RPMI7951 (cell line): Measurements from ENCODE around the gene CHRNB2. TPM values are rescaled to one million over a fixed set of nuclear protein-coding genes. Genes with fewer than 3 reads are reported as not detected.

Experiments
- DNase-seq: peaks from one replicate; pipeline ENCODE4 v3.0.0-alpha.2; 2012; ENCODE audit warnings: low read depth
- total RNA-seq: library from RNA; depleted of rRNA; stranded (reverse); fragments of >200 nt; shearing (Covaris generic); gene quantifications from 2 replicates; pipeline ENCODE4 v1.2.3, GENCODE V29; 2014

CHRNB2 gene
- total RNA-seq, 1 experiment from 2014 or later = not detected

DNA sequence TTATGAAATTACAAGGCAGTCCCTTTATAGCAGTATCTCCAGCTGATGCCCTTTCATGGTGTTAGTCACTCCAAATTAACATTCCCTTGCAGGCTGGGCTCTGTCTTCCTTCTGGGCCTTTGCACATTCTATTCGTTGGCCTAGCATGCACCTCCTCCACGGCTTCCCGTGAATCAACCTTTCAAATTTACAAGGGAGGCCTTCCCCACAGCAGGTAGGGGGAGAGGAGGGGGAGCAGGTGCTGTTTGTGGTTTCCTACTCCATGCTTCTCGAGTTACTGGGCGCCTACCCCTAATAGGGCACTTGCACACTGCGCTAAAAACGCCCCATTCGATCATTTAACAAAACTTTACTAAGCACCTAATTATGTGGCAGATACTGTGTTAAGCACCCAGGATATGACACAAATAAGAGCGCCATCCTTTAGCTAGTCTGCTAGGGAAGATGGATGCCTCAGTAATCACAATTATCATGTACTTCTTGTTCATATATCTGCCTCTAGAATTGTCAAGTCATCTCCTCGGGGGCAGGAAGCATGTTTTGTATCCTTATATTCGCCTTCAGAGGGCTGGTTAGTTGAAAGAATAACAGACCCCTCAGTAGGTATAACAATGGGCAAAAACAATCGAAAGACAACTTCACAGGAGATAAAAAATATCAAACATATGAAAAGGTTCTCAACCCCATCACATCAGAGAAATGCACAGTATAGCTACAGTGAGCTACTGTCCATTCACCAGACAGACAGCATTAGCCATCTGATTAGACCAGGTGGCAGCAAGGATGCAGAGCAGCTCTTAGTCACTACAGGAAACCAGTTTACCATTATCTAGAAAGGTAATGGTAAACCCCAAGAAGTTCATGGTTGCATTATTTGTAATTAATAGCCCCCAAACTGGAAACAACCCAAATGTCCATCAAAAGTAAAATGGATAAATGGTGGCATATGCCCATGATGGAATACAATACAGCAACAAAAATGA, 42.1 kb downstream of the CHRNB2 start:
- peak; percentile 39 for DNase-seq

DNA sequence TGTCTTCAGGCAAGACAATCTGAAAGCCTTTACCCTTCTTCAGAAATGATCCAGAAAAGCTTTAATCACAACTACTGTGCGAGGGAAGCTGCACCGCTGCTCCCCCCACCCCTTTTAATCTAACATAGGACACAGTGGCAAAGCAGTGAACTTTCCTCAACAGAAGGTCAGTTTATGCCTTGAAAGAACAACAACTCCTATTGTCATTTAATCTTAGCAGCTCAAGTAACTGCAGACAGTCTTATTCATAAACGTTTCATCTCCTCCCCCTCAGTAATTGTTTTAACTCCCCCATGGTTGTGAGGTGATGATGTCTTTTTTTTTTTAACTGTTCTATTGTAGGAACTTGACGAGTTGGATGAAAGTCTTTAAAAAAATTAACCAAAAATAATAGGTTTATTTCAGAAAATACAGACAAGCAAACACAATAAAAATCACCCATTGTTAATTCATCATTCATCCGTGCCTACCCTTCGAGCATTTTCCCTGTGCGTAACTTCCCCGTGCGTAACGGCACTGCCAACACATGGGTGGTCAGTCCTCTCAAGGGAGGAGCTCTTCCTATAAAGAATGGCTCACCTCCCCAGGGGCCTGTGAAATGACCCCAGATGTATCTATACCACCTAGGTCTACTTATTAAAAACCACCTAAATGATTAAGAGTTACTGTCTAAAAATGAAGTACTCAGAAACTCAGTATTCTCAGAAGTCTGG, 43.7 kb downstream of the CHRNB2 start:
- DNase-seq = no peak

DNA sequence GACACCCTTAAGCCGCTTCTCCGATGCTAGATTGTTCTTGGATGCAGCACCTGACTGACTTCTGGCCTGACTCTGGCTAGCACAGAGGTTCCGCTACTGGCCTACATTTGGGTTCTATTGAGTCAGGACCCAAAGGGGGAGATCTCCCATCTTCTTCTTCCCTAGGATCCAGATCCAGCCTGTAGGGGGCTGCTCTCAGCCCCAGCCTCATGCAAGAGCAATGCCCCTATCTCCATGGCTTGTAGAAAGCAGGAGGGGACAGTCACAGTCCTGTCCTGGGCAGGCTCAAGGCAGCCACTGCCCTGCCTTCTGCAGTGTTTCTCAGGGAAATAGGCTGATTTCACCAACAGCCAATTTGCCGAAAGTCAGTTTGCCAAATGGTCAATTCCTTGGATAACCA, 46.7 kb downstream of the CHRNB2 start:
- no peak for DNase-seq

DNA sequence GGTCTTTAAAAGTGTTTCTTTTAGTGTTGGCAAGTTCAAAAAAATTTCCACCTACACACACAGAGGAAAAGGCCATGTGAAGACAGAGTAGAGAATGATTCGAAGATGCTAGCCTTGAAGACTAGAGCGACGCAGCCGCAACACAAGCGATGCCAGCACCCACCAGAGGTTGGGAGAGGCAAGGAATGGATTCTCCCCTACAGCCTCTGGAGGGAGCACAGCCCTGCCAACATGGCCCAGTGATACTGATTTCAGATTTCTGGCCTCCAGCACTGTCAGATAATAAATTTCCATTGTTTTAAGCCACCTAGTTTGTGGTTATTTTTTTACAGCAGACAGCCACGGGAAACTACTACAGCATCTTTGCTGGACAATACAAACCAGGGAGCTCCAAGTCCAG, 47.3 kb downstream of the CHRNB2 start:
- no peak for DNase-seq

DNA sequence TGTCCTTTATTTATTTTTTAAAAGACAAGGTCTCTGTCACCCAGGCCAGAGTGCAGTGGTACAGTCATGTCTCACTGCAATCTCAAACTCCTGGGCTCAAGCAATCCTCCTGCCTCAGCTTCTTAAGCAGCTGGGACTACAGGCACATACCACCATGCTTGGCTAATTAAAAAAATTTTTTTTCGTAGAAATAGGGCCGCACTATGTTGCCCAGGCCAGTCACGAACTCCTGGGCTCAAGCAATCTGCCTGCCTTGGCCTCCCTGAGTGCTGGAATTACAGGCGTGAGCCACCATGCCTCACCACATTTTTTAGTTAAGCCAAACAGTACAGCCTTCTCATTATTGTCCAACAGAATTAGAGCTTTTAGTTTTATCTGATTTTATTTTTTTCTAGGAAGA, 47.8 kb downstream of the CHRNB2 start:
- DNase-seq = no peak

DNA sequence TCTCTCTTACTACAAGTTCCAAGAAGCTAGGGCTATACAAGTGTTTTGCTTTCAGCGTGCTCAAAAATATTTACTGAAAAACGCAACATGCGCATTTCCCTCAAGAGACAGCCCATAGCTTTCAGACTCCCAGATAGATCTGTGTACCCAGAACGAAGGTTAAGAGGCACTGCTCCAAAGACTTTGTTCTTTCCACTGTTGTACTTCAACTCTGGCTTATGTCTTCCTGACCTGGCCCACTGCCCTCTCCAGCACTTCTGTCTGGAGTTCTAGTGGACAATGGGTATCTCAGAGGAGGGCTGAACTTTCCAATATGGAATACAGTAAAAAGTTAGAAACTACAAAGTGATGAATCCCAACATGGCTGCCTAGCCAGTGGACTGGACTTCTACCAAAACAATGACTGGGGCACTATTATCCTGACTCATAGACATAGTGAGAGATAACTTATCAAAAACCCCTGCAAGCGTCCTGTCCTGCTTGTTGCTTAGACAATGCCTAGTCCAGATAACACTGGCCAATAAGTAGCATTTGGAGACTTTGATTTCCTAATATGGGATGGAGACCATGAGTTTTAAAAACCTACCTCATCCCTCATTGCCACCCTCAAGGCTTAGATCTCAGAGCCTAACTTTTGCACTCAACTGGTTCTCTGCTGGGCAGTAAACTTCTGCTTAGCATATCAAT, 49.2 kb downstream of the CHRNB2 start:
- no peak for DNase-seq

DNA sequence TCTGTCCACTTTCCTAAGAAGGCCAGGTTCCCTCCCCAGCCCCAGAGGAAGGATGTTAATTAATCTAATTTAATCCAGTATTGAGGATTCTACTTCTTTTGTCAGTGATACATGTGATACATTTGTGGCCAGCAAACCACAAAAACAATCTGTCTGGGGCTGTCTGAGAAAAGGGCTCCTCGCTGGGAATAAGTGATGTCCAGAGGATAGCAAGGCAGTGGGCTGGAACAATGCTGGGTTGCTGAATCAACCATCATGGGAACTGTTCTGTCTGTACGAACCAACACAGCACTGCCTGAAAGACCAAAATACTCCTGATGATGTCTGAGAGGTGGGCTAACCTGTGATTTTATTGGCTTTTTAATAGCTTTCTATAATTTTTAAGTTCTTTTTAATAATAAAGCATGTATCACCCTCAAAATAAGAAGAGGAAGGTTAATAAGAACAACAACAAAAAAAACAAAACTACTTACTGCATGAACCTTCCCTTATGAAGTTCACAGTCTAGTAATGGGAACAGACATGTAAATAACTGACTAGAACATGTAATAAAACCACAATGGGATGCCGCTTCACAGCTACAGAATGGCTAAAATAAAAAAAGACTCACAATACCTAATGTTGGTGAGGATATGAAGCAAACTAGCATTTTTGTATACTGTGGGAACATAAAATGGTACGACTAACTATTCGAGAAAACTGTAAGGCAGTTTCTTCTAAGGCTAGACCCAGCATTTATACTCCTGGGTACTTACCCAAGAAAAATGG, 51.8 kb downstream of the CHRNB2 start:
- no peak for DNase-seq

DNA sequence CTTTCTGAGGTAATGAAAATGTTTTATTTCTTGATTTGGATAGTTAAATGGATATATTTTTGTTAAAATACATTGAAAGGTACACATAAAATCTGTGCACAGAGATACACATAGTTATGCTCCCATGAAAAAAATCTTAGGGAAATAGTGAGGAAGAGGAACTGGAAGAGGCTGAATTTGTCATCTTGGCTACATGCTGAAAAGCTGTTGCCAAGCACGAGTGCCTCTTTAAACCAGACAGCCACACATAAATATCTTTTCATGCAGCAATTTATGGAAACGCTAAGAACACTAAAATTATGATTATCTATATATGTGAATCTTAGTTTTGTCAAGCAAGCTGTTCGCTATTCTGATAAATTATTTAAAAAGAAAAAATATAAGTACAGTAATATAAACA, 53.2 kb downstream of the CHRNB2 start:
- no peak for DNase-seq

DNA sequence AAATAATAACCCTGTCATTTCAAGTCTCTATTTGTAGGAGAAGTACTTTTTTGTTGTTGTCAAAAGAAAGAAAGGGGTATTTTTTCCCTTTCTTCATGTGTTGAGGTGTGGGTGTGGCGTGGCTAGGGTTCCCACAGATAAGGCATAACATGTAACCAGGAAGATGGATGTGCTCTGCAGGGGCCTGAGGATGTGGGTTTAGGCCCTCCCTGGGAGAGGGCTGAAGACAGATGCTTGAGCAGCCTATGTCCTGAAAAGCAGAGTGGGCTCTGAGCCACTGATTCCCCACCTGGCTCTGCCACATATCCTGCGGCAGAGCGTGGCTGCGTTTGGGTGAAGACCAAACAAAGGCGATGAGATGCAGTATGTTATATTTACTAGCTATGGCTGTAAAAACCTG, 54.3 kb downstream of the CHRNB2 start:
- no peak for DNase-seq

DNA sequence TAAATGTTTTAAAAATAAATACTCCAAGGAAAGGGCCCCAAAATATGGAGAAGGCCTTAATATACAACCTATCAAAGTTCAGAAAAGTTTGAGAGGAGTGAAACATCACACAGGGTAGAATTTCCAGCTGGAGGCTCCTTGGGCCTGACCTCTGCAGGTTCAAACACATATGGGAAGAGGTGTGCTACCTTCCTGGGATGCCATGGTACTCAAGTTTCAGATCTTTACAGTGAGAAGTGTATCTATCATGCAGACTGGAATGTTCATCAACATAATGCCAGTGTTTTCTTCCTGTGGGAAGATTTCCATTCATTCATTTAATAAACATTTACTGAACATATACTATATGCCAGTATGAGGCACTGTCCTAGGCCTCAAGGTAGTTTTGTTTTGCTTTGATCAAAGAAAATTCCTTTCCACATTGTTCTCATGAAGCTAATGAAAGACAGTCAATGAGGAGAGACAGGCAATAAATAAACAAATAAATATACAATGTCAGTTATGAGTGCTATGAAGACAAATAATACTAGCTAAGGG, 55.0 kb downstream of the CHRNB2 start:
- DNase-seq = no peak

DNA sequence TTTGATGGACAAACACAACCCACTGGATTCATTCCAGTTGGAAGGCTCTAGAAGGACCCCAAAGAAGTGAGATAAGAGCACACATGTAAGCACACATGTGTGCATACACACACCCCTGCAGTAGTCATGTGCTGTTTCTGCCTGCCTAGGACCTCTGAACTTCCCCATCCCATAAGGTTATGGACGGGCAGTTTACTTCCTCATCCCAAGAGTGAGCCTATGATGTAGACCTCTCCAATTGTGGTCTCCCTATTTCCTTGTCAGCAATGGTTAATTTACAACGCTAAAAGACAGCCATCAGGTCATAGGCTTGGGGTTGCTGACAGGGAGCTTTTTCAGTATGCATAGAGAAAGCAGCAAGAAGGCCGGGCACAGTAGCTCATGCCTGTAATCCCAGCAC, 55.8 kb downstream of the CHRNB2 start:
- DNase-seq = no peak

DNA sequence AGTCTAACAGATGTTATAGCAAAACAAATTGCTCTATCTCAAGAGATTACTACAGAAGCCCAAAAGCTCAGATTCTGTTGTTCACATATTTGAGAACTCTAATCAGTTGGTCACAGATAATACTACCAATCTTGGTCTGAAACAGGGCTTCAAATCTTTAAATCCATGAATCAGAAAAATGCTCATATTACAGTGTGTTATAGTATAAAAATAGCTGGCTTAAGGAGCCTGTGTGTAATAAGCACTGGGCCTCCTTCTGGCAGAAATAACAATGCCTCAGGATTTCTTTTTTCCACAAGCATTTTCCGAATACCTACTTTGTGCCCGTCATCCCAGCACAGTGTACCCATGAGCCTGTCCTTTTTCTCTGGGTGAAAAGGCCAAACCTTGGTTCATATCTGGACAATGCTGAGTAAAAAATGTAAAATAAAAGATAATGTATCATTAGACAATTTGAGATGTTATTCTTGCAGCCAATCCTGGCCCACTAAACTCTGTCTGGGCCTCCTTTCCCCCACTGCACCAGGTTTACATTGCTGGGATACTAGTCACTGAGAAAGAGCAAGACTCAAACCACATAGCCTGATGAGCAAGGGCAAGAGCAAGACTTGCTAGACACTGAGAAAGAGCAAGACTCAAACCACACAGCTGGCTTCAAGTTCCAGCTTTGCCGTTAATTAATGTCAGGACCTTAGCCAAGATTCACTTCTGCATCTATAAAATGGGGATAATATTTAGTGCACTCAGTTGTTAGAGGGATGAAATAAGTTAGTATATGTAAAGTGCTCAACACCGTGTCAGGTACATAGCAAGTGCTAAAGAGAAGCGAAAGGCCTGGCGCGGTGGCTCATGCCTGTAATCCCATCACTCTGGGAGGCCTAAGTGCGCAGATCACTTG, 57.4 kb downstream of the CHRNB2 start:
- peak; percentile 12 for DNase-seq

DNA sequence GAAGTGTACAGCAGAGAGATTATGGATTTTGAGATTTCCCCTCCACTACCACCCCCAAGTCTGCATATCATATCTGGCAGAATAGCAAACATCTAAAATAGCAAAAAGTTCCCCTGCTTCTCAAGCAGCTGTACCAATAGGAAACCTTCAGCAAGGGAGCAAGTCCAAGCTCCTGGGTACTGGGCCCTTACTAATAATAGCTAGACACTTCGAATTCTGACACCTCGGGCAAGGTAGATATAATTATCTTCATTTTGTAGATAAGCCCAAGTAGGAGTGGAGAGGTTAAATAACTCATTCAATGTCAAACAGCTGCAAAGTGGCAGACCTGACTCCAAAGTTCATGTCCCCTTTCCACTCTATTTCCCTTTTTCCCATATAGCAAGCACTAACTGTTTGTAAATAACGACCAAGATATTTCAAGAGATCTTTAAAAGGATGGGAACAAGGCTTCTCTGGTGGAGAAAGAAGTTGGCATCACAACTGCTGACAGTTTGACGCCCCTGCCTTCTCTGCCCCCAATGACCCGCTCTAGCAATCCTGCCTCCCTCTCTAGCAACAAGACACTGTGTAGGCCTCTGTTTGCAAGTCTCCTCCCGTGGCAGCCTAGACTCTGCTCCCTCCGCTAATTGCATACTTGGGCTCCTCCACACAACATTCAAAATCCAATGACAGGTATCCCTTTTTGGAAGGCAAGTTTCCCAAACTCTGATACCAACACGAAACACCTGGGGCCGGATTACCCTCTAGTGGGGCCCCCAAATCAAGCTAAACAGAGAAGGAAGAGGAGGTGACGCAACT, 59.1 kb downstream of the CHRNB2 start:
- DNase-seq = no peak

DNA sequence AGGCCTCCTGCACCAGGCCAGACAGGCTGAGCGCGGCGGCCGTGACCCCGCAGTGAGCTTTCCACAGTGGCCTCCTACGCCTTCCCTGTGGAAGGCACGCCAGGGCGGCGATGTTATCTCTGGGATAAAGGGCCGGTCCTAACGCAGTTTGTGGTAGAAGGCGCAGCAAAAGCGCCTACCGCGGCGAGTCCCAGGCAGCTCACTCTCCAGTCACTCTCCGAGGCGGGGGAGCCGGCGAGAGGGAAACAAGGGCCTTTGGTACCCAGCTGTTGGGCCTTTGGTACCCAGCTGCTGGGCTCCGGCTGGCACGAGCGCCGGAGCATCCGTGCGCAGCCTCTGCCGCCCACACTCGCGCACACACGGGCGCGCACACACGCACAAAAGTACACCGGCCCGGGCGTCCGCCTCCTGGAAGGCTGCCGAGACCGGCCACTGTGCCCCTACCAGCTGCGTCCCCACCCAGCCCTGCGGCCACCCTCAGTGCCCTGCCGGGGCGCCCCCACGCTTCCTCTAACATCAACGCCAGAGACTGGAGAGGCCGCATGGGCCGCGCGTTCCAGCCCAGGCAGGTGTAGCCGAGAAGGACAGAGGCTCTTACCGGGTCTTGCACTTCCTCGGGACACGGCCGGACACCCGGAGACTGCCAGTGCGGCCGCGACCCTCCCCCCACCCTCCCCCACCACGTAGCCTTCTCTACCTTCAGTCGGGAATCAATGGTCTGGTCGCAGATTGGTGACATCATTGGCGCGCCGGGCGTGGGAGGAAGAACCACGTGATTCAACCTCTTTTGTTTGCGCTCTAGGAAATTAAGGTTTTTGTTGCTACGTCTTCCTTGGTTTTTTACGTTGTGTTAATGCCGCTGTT, 59.9 kb downstream of the CHRNB2 start:
- DNase-seq = peak; percentile 84

DNA sequence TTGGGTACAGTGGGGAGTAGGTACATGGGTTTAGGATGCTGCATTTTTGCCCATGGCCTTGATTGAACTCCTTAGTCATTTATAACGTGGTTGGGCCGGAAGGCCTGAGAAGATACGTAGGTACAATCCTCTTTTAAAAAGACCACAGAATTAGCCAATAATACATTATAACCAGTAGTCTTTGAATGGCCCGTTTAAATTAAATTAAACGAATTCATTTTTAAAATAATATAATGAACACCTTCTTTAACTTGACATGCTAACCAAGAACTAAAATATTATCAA, 60.5 kb downstream of the CHRNB2 start:
- DNase-seq = no peak

DNA sequence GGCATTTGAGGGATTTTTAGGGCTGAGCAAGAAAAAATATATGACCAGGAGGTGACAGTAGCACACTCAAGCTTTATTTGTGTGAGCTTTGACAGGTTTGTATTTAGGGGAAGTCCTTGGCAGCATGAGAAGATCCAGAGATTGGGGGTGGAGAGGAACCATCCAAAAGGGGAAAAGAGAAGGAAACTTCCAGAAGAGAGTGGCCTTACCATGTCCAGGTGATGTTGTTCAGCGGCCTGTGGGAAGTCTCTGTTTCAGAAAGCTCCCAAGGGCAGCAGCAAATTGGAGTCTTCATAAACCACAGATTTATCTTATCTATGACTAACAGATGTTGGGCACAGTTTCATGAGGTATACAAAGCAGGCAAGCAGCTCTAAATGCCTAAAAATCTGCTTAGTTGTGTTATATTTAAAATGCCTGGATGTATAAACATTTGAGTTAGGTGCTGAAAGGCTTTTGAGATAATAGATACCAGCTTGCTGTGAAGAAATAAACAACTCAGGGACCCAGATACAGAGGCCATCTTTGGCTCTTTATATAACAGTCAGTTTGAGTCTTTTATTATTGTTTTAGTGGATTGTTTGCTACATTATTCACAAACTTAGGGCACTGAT, 61.6 kb downstream of the CHRNB2 start:
- DNase-seq = peak; percentile 21
